ES-I3 (cell line): ENCODE measurements around the gene RTP5.

Source experiments
- H3K36me3 ChIP-seq: 2 replicates; pipeline ENCODE4 v1.6.1; 2013; ENCODE audit warnings: mild to moderate bottlenecking, low read length, control low read depth, moderate library complexity; ENCODE audit not compliant: insufficient read depth
- H3K4me1 ChIP-seq: 2 replicates; pipeline ENCODE4 v1.6.1; 2013; ENCODE audit warnings: mild to moderate bottlenecking, control low read depth, low read length; ENCODE audit not compliant: insufficient read depth
- H3K9ac ChIP-seq: 2 replicates; pipeline ENCODE4 v1.6.1; 2013; ENCODE audit warnings: low read depth, mild to moderate bottlenecking, low read length, moderate library complexity
- H3K9me3 ChIP-seq: 2 replicates; pipeline ENCODE4 v1.6.1; 2013; ENCODE audit warnings: mild to moderate bottlenecking, low read length, moderate library complexity; ENCODE audit not compliant: control insufficient read depth, insufficient read depth

RTP5 gene

GRCh38 chr2:241836292-241836691 is 33.2 kb upstream of the RTP5 start:
- Histone ChIP-seq H3K36me3 (no peaks in the 10 kb centered on the region), H3K4me1 (peaks cover 5% of the 10 kb centered on the region; the same call in 1 of the 2 replicates), H3K9me3 (0 out of 2 replicates have a peak, but pooled peaks cover 2% of the 10 kb centered on the region), H3K9ac (no peak overlapping the region)

GRCh38 chr2:241837197-241837965 is 32.1 kb upstream of the RTP5 start:
- Histone ChIP-seq H3K9me3 (0 out of 2 replicates have a peak, but pooled peaks cover 2% of the 10 kb centered on the region), H3K4me1 (peaks cover 5% of the 10 kb centered on the region; the same call in 1 of the 2 replicates), H3K36me3 (no peaks in the 10 kb centered on the region), H3K9ac (no peak overlapping the region)

GRCh38 chr2:241841181-241842066 is 28.1 kb upstream of the RTP5 start:
- H3K4me1 ChIP-seq = no peaks in the 10 kb centered on the region; the same call in 1 of the 2 replicates
- no peak overlapping the region for H3K9ac ChIP-seq
- H3K9me3 ChIP-seq = no peaks in the 10 kb centered on the region
- no peaks in the 10 kb centered on the region for H3K36me3 ChIP-seq

- Histone ChIP-seq H3K9ac (no peak overlapping the region), H3K4me1 (no peaks in the 10 kb centered on the region; the same call in 1 of the 2 replicates), H3K9me3 (no peaks in the 10 kb centered on the region), H3K36me3 (no peaks in the 10 kb centered on the region)
These were observed 27.5 kb upstream of the RTP5 start for GRCh38 chr2:241842067-241842415.

- no peaks in the 10 kb centered on the region; the same call in 1 of the 2 replicates for H3K4me1 ChIP-seq
- H3K36me3 ChIP-seq = no peaks in the 10 kb centered on the region
- no peak overlapping the region for H3K9ac ChIP-seq
- no peaks in the 10 kb centered on the region for H3K9me3 ChIP-seq
These were observed 26.8 kb upstream of the RTP5 start for GRCh38 chr2:241842620-241843211.

- Histone ChIP-seq H3K9ac (no peak overlapping the region), H3K4me1 (no peaks in the 10 kb centered on the region; the same call in 1 of the 2 replicates), H3K9me3 (no peaks in the 10 kb centered on the region), H3K36me3 (no peaks in the 10 kb centered on the region)
These were observed 26.0 kb upstream of the RTP5 start for GRCh38 chr2:241843321-241844065.

GRCh38 chr2:241844066-241844728 is 25.3 kb upstream of the RTP5 start:
- no peaks in the 10 kb centered on the region for H3K36me3 ChIP-seq

GRCh38 chr2:241844831-241845578 is 24.5 kb upstream of the RTP5 start:
- Histone ChIP-seq H3K9ac (no peak overlapping the region), H3K4me1 (no peaks in the 10 kb centered on the region; the same call in 1 of the 2 replicates), H3K36me3 (no peaks in the 10 kb centered on the region), H3K9me3 (no peaks in the 10 kb centered on the region)

More at GRCh38 chr2:241844066-241844728, 25.3 kb upstream of the RTP5 start:
- H3K9me3 ChIP-seq = no peaks in the 10 kb centered on the region
- peak overlapping the region; percentile 70 for H3K9ac ChIP-seq
- no peaks in the 10 kb centered on the region; the same call in 1 of the 2 replicates for H3K4me1 ChIP-seq

- no peak overlapping the region for H3K9ac ChIP-seq
- no peaks in the 10 kb centered on the region for H3K9me3 ChIP-seq
- no peaks in the 10 kb centered on the region; the same call in 1 of the 2 replicates for H3K4me1 ChIP-seq
- H3K36me3 ChIP-seq = no peaks in the 10 kb centered on the region
These were observed 23.1 kb upstream of the RTP5 start for GRCh38 chr2:241846406-241846805.

GRCh38 chr2:241848761-241849615 is 20.5 kb upstream of the RTP5 start:
- Histone ChIP-seq H3K9me3 (no peaks in the 10 kb centered on the region), H3K4me1 (no peaks in the 10 kb centered on the region; the same call in 1 of the 2 replicates), H3K9ac (no peak overlapping the region), H3K36me3 (no peaks in the 10 kb centered on the region)

GRCh38 chr2:241849616-241850543 is 19.6 kb upstream of the RTP5 start:
- H3K4me1 ChIP-seq = peaks cover 5% of the 10 kb centered on the region; the same call in 1 of the 2 replicates
- H3K36me3 ChIP-seq = no peaks in the 10 kb centered on the region
- no peaks in the 10 kb centered on the region for H3K9me3 ChIP-seq
- no peak overlapping the region for H3K9ac ChIP-seq
